OCI-LY1 (cell line): Measurements from ENCODE around the gene ULBP2.
"Not testable (repeated sequence)": the region's sequence is repeated elsewhere in the genome, so short reads cannot be mapped to it uniquely, and the experiment has no call there.

Experiments used
- H2AFZ ChIP-seq: fragments of 200-600 bp; sonication (generic), shearing (Covaris generic); 2 replicates; pipeline ENCODE4 v1.6.0; 2014; ENCODE audit warnings: antibody characterized with exemption, mild to moderate bottlenecking, low read length
- H3F3A ChIP-seq: fragments of 200-600 bp; sonication (generic), shearing (Covaris generic); 2 replicates; pipeline ENCODE4 v1.6.0; 2014; ENCODE audit warnings: mild to moderate bottlenecking, antibody characterized with exemption, low read length, moderate library complexity; ENCODE audit not compliant: insufficient read depth
- H3K27ac ChIP-seq: fragments of 200-600 bp; sonication (generic); 2 replicates; pipeline ENCODE4 v1.5.1; 2014; ENCODE audit warnings: low read length, mixed run types, mild to moderate bottlenecking, low read depth; ENCODE audit not compliant: poor library complexity, severe bottlenecking
- H3K27me3 ChIP-seq: fragments of 200-600 bp; sonication (generic); 2 replicates; pipeline ENCODE4 v1.6.0; 2014; ENCODE audit warnings: antibody characterized with exemption, mild to moderate bottlenecking, low read length, moderate library complexity; ENCODE audit not compliant: insufficient read depth
- H3K36me3 ChIP-seq: fragments of 200-600 bp; sonication (generic); 2 replicates; pipeline ENCODE4 v1.6.1; 2014; ENCODE audit warnings: mild to moderate bottlenecking, antibody characterized with exemption, low read length, moderate library complexity, mixed read lengths; ENCODE audit not compliant: insufficient read depth
- H3K4me1 ChIP-seq: fragments of 200-600 bp; sonication (generic); 2 replicates; pipeline ENCODE4 v1.5.1; 2014; ENCODE audit warnings: mild to moderate bottlenecking, low read length, moderate library complexity; ENCODE audit not compliant: insufficient read depth, severe bottlenecking
- H3K4me2 ChIP-seq: fragments of 200-600 bp; sonication (generic), shearing (Covaris generic); 2 replicates; pipeline ENCODE4 v1.6.1; 2014; ENCODE audit warnings: low read length
- H3K4me3 ChIP-seq: fragments of 200-600 bp; sonication (generic); 2 replicates; pipeline ENCODE4 v1.5.1; 2014; ENCODE audit warnings: low read length, low read depth, mild to moderate bottlenecking, mixed read lengths; ENCODE audit not compliant: poor library complexity, severe bottlenecking
- H3K79me2 ChIP-seq: fragments of 200-600 bp; shearing (Covaris generic); 2 replicates; pipeline ENCODE4 v1.6.1; 2016; ENCODE audit warnings: mixed run types, low read length, mixed read lengths; ENCODE audit not compliant: insufficient read depth
- H3K9ac ChIP-seq: fragments of 200-600 bp; sonication (generic), shearing (Covaris generic); 2 replicates; pipeline ENCODE4 v1.6.1; 2014; ENCODE audit warnings: mild to moderate bottlenecking, low read length, mixed read lengths
- H3K9me2 ChIP-seq: fragments of 200-600 bp; sonication (generic), shearing (Covaris generic); 2 replicates; pipeline ENCODE4 v1.6.1; 2014; ENCODE audit warnings: low read depth, mild to moderate bottlenecking, low read length, mixed read lengths
- H3K9me3 ChIP-seq: fragments of 200-600 bp; shearing (Covaris generic); 2 replicates; pipeline ENCODE4 v1.6.1; 2014; ENCODE audit warnings: low read length, mixed read lengths
- H4K20me1 ChIP-seq: fragments of 200-600 bp; sonication (generic), shearing (Covaris generic); 2 replicates; pipeline ENCODE4 v1.6.0; 2016; ENCODE audit warnings: mild to moderate bottlenecking, low read length; ENCODE audit not compliant: insufficient read depth
- EZH2 ChIP-seq: fragments of 200-600 bp; sonication (generic), shearing (Covaris generic); IDR thresholded peaks from 2 replicates; pipeline ENCODE4 v1.8.0; 2017; ENCODE audit warnings: borderline replicate concordance, mixed run types, mild to moderate bottlenecking, antibody characterized with exemption, low read length, moderate library complexity, mixed read lengths
- TF ChIP-seq, protein P1 (sequence below): fragments of 200-600 bp; sonication (generic), shearing (Covaris generic); IDR thresholded peaks from 2 replicates; pipeline ENCODE4 v1.5.1; 2017; ENCODE audit warnings: mild to moderate bottlenecking, antibody characterized with exemption, low read length, moderate library complexity, mixed read lengths

ULBP2 gene

GRCh38 chr6:149919834-149920225 is 22.0 kb upstream of the ULBP2 start:
- no peaks in the 10 kb centered on the region for H3K9me2 ChIP-seq
- no peak overlapping the region for H3K4me3 ChIP-seq
- peaks cover 6% of the 10 kb centered on the region for H3K4me1 ChIP-seq
- H3F3A ChIP-seq = no peaks in the 10 kb centered on the region
- H3K4me2 ChIP-seq = no peak overlapping the region
- no peak overlapping the region for H3K27ac ChIP-seq
- H2AFZ ChIP-seq = no peak overlapping the region
- H3K9ac ChIP-seq = no peak overlapping the region
- H4K20me1 ChIP-seq = no peaks in the 10 kb centered on the region
- H3K36me3 ChIP-seq = no peaks in the 10 kb centered on the region
- TF ChIP-seq, protein P1, sequence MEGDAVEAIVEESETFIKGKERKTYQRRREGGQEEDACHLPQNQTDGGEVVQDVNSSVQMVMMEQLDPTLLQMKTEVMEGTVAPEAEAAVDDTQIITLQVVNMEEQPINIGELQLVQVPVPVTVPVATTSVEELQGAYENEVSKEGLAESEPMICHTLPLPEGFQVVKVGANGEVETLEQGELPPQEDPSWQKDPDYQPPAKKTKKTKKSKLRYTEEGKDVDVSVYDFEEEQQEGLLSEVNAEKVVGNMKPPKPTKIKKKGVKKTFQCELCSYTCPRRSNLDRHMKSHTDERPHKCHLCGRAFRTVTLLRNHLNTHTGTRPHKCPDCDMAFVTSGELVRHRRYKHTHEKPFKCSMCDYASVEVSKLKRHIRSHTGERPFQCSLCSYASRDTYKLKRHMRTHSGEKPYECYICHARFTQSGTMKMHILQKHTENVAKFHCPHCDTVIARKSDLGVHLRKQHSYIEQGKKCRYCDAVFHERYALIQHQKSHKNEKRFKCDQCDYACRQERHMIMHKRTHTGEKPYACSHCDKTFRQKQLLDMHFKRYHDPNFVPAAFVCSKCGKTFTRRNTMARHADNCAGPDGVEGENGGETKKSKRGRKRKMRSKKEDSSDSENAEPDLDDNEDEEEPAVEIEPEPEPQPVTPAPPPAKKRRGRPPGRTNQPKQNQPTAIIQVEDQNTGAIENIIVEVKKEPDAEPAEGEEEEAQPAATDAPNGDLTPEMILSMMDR = no peak
- no peak for TF ChIP-seq EZH2
- H3K9me3 ChIP-seq = no peaks in the 10 kb centered on the region
- H3K27me3 ChIP-seq = no peaks in the 10 kb centered on the region
- H3K79me2 ChIP-seq = no peaks in the 10 kb centered on the region

DNA sequence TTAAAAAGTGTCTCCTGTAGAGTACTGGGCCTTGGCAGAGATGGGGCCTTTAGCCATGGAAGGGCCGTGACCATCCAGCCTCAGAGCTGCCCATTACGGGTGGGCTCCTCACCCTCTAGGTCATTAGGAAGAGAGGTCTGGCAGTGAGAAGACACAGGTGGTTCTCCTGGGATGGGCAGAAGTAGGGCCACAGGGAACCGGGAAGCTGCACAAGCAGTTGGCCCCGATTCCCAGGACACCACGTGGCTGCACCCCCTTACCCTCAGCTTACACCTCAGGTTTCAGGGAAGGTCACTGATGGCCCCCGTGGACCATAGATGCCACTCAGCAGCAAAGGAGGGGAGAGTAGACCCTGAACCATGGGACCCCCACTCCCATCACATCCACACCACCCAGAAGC is 20.5 kb upstream of the ULBP2 start:
- Histone ChIP-seq H3K9ac (no peak overlapping the region), H3K9me2 (no peaks in the 10 kb centered on the region), H3K27me3 (no peaks in the 10 kb centered on the region; the same call in 1 of the 2 replicates), H3K9me3 (no peaks in the 10 kb centered on the region), H3F3A (no peaks in the 10 kb centered on the region), H3K27ac (no peak overlapping the region), H3K79me2 (no peaks in the 10 kb centered on the region), H4K20me1 (no peaks in the 10 kb centered on the region), H3K36me3 (no peaks in the 10 kb centered on the region), H3K4me1 (peaks cover 6% of the 10 kb centered on the region), H2AFZ (no peak overlapping the region), H3K4me3 (no peak overlapping the region), H3K4me2 (no peak overlapping the region)
- TF ChIP-seq, protein P1 = no peak
- no peak for TF ChIP-seq EZH2

DNA sequence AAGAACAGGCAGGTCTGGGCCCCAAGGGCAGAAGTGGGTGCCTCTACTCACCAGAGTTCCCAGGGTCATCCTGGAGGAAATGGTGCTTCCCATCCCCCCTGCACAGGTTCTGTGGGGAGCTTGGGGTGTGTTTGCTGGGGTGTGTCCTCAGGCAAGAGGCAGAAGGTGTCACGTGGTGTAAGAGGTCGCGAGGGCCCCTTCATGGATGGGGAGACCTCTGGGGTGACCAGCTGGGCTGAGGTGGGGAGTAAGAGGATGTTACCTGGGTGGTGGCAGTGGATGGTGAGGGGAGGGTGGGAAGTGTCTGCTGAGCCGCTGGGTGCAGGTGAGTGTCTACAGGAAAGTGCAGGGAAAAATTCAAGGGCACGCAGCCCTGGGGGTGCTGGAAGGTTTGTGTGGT is 19.7 kb upstream of the ULBP2 start:
- not testable (repeated sequence) for H3K27ac ChIP-seq, H3K4me3 ChIP-seq, H4K20me1 ChIP-seq, H3K9me3 ChIP-seq, H3K36me3 ChIP-seq, H3K79me2 ChIP-seq, H3K4me2 ChIP-seq, H3K4me1 ChIP-seq, H3K9me2 ChIP-seq, H3K9ac ChIP-seq, H3K27me3 ChIP-seq, H3F3A ChIP-seq, H2AFZ ChIP-seq

- Histone ChIP-seq H3K36me3 (no peaks in the 10 kb centered on the region), H3K79me2 (no peaks in the 10 kb centered on the region), H3K9me2 (no peaks in the 10 kb centered on the region), H3F3A (no peaks in the 10 kb centered on the region), H3K4me1 (peaks cover 6% of the 10 kb centered on the region), H3K9ac (no peak within 1 kb of the TSS), H3K9me3 (no peaks in the 10 kb centered on the region), H3K4me2 (peak within 1 kb of the TSS; percentile 52), H3K27ac (no peak within 1 kb of the TSS), H2AFZ (no peak within 1 kb of the TSS), H3K27me3 (no peaks in the 10 kb centered on the region; the same call in 1 of the 2 replicates), H3K4me3 (peak within 1 kb of the TSS; percentile 38), H4K20me1 (no peaks in the 10 kb centered on the region)
- no peak for TF ChIP-seq EZH2
- TF ChIP-seq, protein P1 = no peak
These were observed 19.0 kb upstream of the ULBP2 start, which contains the start of gene RAET1G for GRCh38 chr6:149922642-149923326. Gene RAET1G, minus strand, starts transcription at chr6:149923121. Its CDS starts 111 bp downstream, at chr6:149923010.
